Muscle layer of duodenum (tissue), 2 donors: ENCODE results near the gene ARFGAP1.

ENCODE experiments used
- H3K27ac ChIP-seq: one replicate; pipeline ENCODE4 v1.7.0; 2013; ENCODE audit warnings: mild to moderate bottlenecking, low read length
- H3K27me3 ChIP-seq: one replicate; pipeline ENCODE4 v1.7.0; 2013; ENCODE audit warnings: low read depth, mild to moderate bottlenecking, control low read depth, low read length
- H3K36me3 ChIP-seq, 2 donors: one replicate each; pipeline ENCODE4 v1.7.0; 2013; ENCODE audit warnings: low read length in 2 of 2, control low read depth in 1 of 2, mild to moderate bottlenecking in 1 of 2; ENCODE audit not compliant: insufficient read depth in 2 of 2, control insufficient read depth in 1 of 2
- H3K4me1 ChIP-seq, 2 donors: one replicate each; pipeline ENCODE4 v1.7.0; 2013; ENCODE audit warnings: low read length in 2 of 2, mild to moderate bottlenecking in 2 of 2, control low read depth in 1 of 2, moderate library complexity in 1 of 2; ENCODE audit not compliant: insufficient read depth in 2 of 2, control insufficient read depth in 1 of 2
- H3K4me3 ChIP-seq, 2 donors: one replicate each; pipeline ENCODE4 v1.7.0; 2013; ENCODE audit warnings: low read length in 2 of 2, low read depth in 1 of 2, mild to moderate bottlenecking in 1 of 2
- H3K9me3 ChIP-seq, 2 donors: one replicate each; pipeline ENCODE4 v1.7.0; 2013; ENCODE audit warnings: low read length in 2 of 2, control low read depth in 1 of 2, mild to moderate bottlenecking in 1 of 2; ENCODE audit not compliant: control insufficient read depth in 1 of 2
- donor health status: healthy.

The ARFGAP1 gene

DNA sequence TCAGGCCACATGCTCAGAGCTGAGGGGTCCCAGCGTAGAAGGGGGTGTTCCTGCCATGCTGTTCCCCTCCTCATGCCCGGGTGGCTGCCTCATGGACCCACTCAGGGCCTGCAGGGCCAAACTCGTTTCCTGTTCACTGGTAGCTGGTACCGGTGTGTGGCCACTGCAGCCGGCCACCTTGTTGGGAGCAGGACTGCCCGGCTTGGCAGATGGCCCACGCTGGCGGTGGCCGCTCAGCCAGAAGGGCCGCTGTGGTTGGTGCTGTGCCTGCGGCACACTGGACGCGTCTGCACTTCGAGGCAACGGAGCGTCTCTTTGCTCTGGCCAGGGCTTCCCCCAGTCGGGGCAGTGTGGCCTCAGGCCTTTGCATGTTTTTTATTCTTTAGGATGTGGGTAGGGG, 10.3 kb downstream of the ARFGAP1 start:
- H3K4me3 ChIP-seq = no peak overlapping the region
- no peak overlapping the region for H3K27ac ChIP-seq
- H3K36me3 ChIP-seq = peaks cover 0 to 85% of the 10 kb centered on the region in 2 donors
- no peaks in the 10 kb centered on the region for H3K4me1 ChIP-seq
- no peaks in the 10 kb centered on the region for H3K9me3 ChIP-seq
- H3K27me3 ChIP-seq = no peaks in the 10 kb centered on the region

- Histone ChIP-seq H3K9me3 (no peaks in the 10 kb centered on the region), H3K27ac (no peak overlapping the region), H3K36me3 (peaks cover 0 to 85% of the 10 kb centered on the region in 2 donors), H3K27me3 (no peaks in the 10 kb centered on the region), H3K4me1 (no peaks in the 10 kb centered on the region), H3K4me3 (no peak overlapping the region)
Observed at GRCh38 chr20:63283397-63284082, 10.9 kb downstream of the ARFGAP1 start.

GRCh38 chr20:63284083-63284440, 11.4 kb downstream of the ARFGAP1 start:
- Histone ChIP-seq H3K27ac (no peak overlapping the region), H3K27me3 (no peaks in the 10 kb centered on the region), H3K4me1 (no peaks in the 10 kb centered on the region), H3K4me3 (no peak overlapping the region), H3K36me3 (peaks cover 0 to 86% of the 10 kb centered on the region in 2 donors), H3K9me3 (no peaks in the 10 kb centered on the region)

GRCh38 chr20:63284544-63284949, 11.9 kb downstream of the ARFGAP1 start:
- Histone ChIP-seq H3K27me3 (no peaks in the 10 kb centered on the region), H3K4me1 (no peaks in the 10 kb centered on the region), H3K9me3 (no peaks in the 10 kb centered on the region), H3K27ac (no peak overlapping the region), H3K4me3 (no peak overlapping the region), H3K36me3 (peaks cover 0 to 85% of the 10 kb centered on the region in 2 donors)

DNA sequence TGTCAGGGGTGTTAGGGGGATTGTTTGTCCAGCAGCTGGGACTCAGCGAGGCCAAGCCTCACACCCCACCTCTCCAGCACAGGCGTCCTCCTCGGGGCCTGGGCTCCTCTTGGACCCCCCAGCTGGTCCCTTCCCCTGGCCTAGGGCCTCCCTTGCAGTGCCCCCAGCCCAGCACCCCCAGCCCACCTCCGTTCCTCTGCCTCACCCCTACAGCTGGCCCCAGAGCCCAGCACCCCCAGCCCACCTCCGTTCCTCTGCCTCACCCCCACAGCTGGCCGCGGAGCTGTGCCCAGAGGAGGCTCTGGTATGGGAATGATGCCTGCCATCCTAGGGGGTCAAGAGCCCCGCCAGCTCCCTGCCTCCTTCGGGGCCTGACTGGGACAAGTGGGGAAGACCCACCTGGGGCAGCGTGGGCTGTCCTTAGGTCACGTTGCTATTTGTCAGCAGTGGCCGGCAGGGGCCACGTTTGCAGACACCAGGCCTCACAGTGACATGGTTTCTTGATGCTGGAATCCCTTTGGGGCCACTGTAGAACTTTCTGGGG, 12.4 kb downstream of the ARFGAP1 start:
- Histone ChIP-seq H3K27ac (no peak overlapping the region), H3K4me3 (no peak overlapping the region), H3K4me1 (no peaks in the 10 kb centered on the region), H3K9me3 (no peaks in the 10 kb centered on the region), H3K27me3 (no peaks in the 10 kb centered on the region), H3K36me3 (peaks cover 0 to 80% of the 10 kb centered on the region in 2 donors)

DNA sequence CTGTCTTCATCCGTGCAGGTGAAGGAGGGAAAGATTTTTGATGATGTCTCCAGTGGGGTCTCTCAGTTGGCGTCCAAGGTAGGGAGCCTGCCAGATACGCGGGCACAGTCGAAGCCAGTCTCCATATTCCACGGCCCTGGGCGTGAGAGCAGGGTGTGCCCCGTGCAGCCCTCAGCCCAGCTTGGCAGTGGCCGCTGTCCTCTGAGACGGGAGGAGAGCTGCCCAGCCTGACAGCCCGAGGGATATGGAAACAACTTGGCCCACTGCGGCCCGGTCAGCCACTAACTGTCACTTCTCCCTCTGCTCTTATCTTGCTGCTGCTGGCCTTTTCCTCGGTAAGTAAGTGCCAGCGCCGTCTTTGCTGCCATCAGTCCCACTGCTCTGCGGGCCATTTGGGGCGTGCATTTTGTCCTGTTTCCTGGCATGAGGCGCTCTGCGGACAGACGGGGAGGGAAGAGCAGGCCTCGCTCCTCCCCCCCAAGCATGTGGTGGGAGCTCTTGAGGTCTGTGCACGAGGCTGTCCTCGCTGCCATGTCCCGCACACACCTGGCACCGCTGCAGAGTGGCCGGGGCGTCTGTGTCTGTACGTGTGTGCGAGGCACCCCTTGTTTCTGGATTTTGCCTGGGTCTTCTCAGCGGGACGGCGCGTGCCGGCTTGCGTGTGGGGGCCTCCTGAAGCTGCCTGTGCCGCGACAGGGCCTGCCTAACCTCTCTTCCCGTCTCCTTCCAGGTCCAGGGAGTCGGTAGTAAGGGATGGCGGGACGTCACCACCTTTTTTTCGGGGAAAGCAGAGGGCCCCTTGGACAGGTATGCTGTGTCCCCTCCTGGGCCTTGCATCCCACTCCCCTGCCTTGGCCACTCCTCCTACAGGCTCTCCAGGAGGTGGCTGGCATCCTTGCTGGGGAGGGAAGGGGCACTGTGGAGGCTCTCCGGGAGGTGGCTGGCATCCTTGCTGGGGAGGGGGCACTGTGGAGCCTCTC, 13.3 kb downstream of the ARFGAP1 start:
- no peaks in the 10 kb centered on the region for H3K9me3 ChIP-seq
- no peak overlapping the region for H3K27ac ChIP-seq
- no peak overlapping the region for H3K4me3 ChIP-seq
- no peaks in the 10 kb centered on the region for H3K27me3 ChIP-seq
- H3K36me3 ChIP-seq = peaks cover 0 to 72% of the 10 kb centered on the region in 2 donors
- no peaks in the 10 kb centered on the region for H3K4me1 ChIP-seq

- no peak overlapping the region for H3K4me3 ChIP-seq
- no peaks in the 10 kb centered on the region for H3K4me1 ChIP-seq
- peaks cover 0 to 70% of the 10 kb centered on the region in 2 donors for H3K36me3 ChIP-seq
- H3K27ac ChIP-seq = no peak overlapping the region
- no peaks in the 10 kb centered on the region for H3K27me3 ChIP-seq
- no peaks in the 10 kb centered on the region for H3K9me3 ChIP-seq
Observed at GRCh38 chr20:63286781-63287696, 14.4 kb downstream of the ARFGAP1 start.

GRCh38 chr20:63287697-63288580, 15.3 kb downstream of the ARFGAP1 start:
- H3K27me3 ChIP-seq = no peaks in the 10 kb centered on the region
- no peaks in the 10 kb centered on the region for H3K9me3 ChIP-seq
- H3K36me3 ChIP-seq = peaks cover 0 to 61% of the 10 kb centered on the region in 2 donors

DNA sequence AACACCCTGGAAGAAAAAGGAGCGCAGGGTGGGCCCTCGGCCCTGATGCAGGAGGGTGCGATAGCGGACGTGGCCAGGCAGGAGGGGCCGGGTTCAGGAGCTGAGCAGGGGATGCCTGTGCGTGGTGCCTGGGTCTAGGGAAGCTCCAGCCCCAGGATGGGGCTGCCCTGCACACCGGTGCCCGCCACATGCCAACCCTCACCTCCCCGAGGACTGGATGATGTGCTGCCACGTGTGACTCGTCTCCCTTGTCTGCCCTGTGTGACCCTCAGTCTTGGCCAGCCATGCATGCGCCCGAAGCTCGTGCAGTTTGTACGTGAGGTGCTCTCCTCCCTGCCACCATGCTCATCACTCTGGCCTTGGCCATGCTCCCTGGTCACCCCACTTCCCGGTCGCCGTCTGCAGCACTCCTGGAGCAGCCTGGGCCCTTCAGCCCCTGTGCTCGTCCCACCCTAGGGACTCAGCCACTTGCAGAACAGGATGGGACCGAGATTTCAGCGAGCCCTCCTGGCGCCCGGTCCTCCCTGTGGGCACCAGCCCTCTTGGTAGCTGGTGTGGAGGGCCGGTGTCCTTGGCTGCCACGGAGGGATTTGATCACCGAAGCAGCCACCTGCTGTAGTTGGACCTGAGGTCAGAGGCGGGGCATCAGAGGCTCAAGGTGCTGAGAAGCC, 16.1 kb downstream of the ARFGAP1 start:
- H3K36me3 ChIP-seq = peaks cover 0 to 53% of the 10 kb centered on the region in 2 donors
- H3K27ac ChIP-seq = no peak overlapping the region
- H3K27me3 ChIP-seq = no peaks in the 10 kb centered on the region
- no peak overlapping the region for H3K4me3 ChIP-seq
- no peaks in the 10 kb centered on the region for H3K4me1 ChIP-seq
- H3K9me3 ChIP-seq = no peaks in the 10 kb centered on the region

More at GRCh38 chr20:63287697-63288580, 15.3 kb downstream of the ARFGAP1 start:
- Histone ChIP-seq H3K4me1 (no peaks in the 10 kb centered on the region), H3K4me3 (no peak overlapping the region), H3K27ac (no peak overlapping the region)
